Endothelial cell of umbilical vein (primary cell): ENCODE results near the gene FBXL13. TPM values are rescaled to one million over a fixed set of nuclear protein-coding genes. Genes with fewer than 3 reads are reported as not detected.

Experiments used
- BruUV-seq: library from RNA; stranded (reverse); fragments of 400-500 nt; replicated peaks from 2 replicates; lab custom pipeline; 2021; lab: Mats Ljungman, UMichigan
- CTCF ChIA-PET: fragments of 300-600, 350-600 bp; sonication (Branson Sonifier 250); formaldehyde crosslinking; loops from one replicate; lab custom pipeline; 2021; ENCODE audit warnings: antibody characterized with exemption, inconsistent platforms; lab: Charles Lee
- POLR2A ChIA-PET: fragments of 300-600, 350-600 bp; sonication (Branson Sonifier 250); formaldehyde crosslinking; loops from one replicate; lab custom pipeline; 2021; ENCODE audit warnings: antibody characterized with exemption, inconsistent platforms; lab: Charles Lee
- DNase-seq: peaks from one replicate; pipeline ENCODE4 v3.0.0-alpha.2; 2011; ENCODE audit warnings: low read depth, low spot score
- FAIRE-seq: peaks from 2 replicates; lab custom pipeline; 2011; peaks lifted over from hg19 to GRCh38; lab: Jason Lieb, UNC
- H2AFZ ChIP-seq: 2 replicates; pipeline ENCODE4 v1.6.0; 2012; ENCODE audit warnings: low read depth, low read length, control low read depth, inconsistent platforms
- H3K27ac ChIP-seq: 2 replicates; pipeline ENCODE4 v1.5.1; 2011; ENCODE audit warnings: low read depth, mild to moderate bottlenecking, control low read depth, low read length, moderate library complexity; ENCODE audit not compliant: insufficient read depth
- H3K27me3 ChIP-seq, 2 experiments: 2 replicates each; pipeline versions ENCODE4 v1.6.0 to v1.6.1; 2011; ENCODE audit warnings: low read length in 2 of 2, mixed read lengths in 1 of 2; ENCODE audit not compliant: control insufficient read depth in 2 of 2, insufficient read depth in 2 of 2
- H3K36me3 ChIP-seq, 2 experiments: 2 replicates in 1 of 2; 3 replicates in 1 of 2; pipeline ENCODE4 v1.5.1; 2011; ENCODE audit warnings: low read length in 2 of 2, mild to moderate bottlenecking in 1 of 2, moderate library complexity in 1 of 2; ENCODE audit not compliant: control insufficient read depth in 2 of 2, insufficient read depth in 2 of 2; ENCODE audit errors: extremely low read depth in 1 of 2
- H3K4me1 ChIP-seq: 3 replicates; pipeline ENCODE4 v1.5.1; 2011; ENCODE audit warnings: mild to moderate bottlenecking, low read length; ENCODE audit not compliant: control insufficient read depth, insufficient read depth; ENCODE audit errors: extremely low read depth
- H3K4me2 ChIP-seq: 2 replicates; pipeline ENCODE4 v1.6.1; 2011; ENCODE audit warnings: low read length, control low read depth, mixed read lengths; ENCODE audit not compliant: insufficient read depth
- H3K4me3 ChIP-seq, 3 experiments: fragments of 200-600 bp in 1 of 3; sonication (generic), shearing (Covaris generic) in 1 of 3; replicated peaks in 1 of 3; 2 replicates each; pipeline ENCODE4 v1.5.1; 2011 to 2016; ENCODE audit warnings: control low read depth in 3 of 3, low read length in 3 of 3, mild to moderate bottlenecking in 2 of 3, inconsistent platforms in 1 of 3, low read depth in 1 of 3, moderate library complexity in 1 of 3; ENCODE audit not compliant: insufficient read depth in 1 of 3
- H3K79me2 ChIP-seq: 2 replicates; pipeline ENCODE4 v1.6.0; 2012; ENCODE audit warnings: low read length, inconsistent platforms; ENCODE audit not compliant: control insufficient read depth, insufficient read depth
- H3K9ac ChIP-seq: replicated peaks from 2 replicates; pipeline ENCODE3; 2011; ENCODE audit warnings: low read length, control low read depth; ENCODE audit not compliant: insufficient read depth; ENCODE audit errors: extremely low read depth
- H3K9me1 ChIP-seq: replicated peaks from 3 replicates; pipeline ENCODE4 v1.6.0; 2011; ENCODE audit warnings: mild to moderate bottlenecking, low read length; ENCODE audit not compliant: control insufficient read depth, insufficient read depth; ENCODE audit errors: extremely low read depth
- H3K9me3 ChIP-seq: replicated peaks from 2 replicates; pipeline ENCODE4 v1.5.1; 2012; ENCODE audit warnings: low read length, inconsistent platforms; ENCODE audit not compliant: control insufficient read depth, insufficient read depth
- H4K20me1 ChIP-seq: replicated peaks from 2 replicates; pipeline ENCODE3; 2011; ENCODE audit warnings: mild to moderate bottlenecking, low read length; ENCODE audit not compliant: control insufficient read depth, insufficient read depth; ENCODE audit errors: extremely low read depth
- CTCF ChIP-seq, 2 donors: IDR thresholded peaks; 1 replicate in 1 of 2; 2 replicates in 1 of 2; pipeline ENCODE4 v1.5.1; 2011; ENCODE audit warnings: low read length in 2 of 2, mild to moderate bottlenecking in 2 of 2, moderate library complexity in 2 of 2, control low read depth in 1 of 2, inconsistent platforms in 1 of 2, low read depth in 1 of 2; ENCODE audit not compliant: insufficient read depth in 1 of 2; ENCODE audit errors: extremely low read depth in 1 of 2
- EZH2 ChIP-seq: IDR thresholded peaks from 2 replicates; pipeline ENCODE4 v1.6.1; 2012; ENCODE audit warnings: borderline replicate concordance, low read depth, mild to moderate bottlenecking, moderate library complexity, low read length, inconsistent platforms; ENCODE audit not compliant: severe bottlenecking
- FOS ChIP-seq: IDR thresholded peaks from 2 replicates; pipeline ENCODE4 v1.6.1; 2011; ENCODE audit warnings: mild to moderate bottlenecking, low read length, moderate library complexity, borderline replicate concordance; ENCODE audit not compliant: insufficient read depth
- GATA2 ChIP-seq: IDR thresholded peaks from 2 replicates; pipeline ENCODE4 v1.7.0; 2011; ENCODE audit warnings: low read depth, mild to moderate bottlenecking, moderate library complexity, mixed read lengths, low read length; ENCODE audit not compliant: insufficient read length, insufficient read depth
- JUN ChIP-seq: IDR thresholded peaks from 2 replicates; pipeline ENCODE4 v1.6.1; 2011; ENCODE audit warnings: borderline replicate concordance, low read depth; ENCODE audit not compliant: insufficient read length, insufficient read depth
- MYC ChIP-seq: IDR thresholded peaks from one replicate; pipeline ENCODE4 v1.6.1; 2011; ENCODE audit warnings: mild to moderate bottlenecking, low read depth, low read length
- POLR2A ChIP-seq: IDR thresholded peaks from 2 replicates; pipeline ENCODE4 v1.6.1; 2012; ENCODE audit warnings: low read depth, mild to moderate bottlenecking, control low read depth, low read length
- POLR2AphosphoS5 ChIP-seq: IDR thresholded peaks from 2 replicates; pipeline ENCODE4 v1.6.1; 2012; ENCODE audit warnings: low read depth, mild to moderate bottlenecking, control low read depth, low read length, moderate library complexity; ENCODE audit not compliant: insufficient read depth
- dilution Hi-C: fragments of 300-500 bp; cut with MboI; formaldehyde crosslinking; loops from one replicate; pipeline ENCODE4 v1.15.0; 2019; ENCODE audit warnings: low sequenced_read_pairs; ENCODE audit not compliant: extremely low pct_ligation_motif_present
- intact Hi-C: fragments of 100-400 bp; cut with micrococcal nuclease; formaldehyde crosslinking; loops from one replicate; pipeline ENCODE4 v1.10.0; 2022
- polyA plus RNA-seq, 4 experiments: library from polyadenylated mRNA; depleted of rRNA in 3 of 4; stranded (reverse) in 3 of 4; unstranded in 1 of 4; fragments of >200 nt; gene quantifications; 2 replicates each; pipeline versions ENCODE4 v1.2.1 to v1.2.3, GENCODE V29; 2011 to 2012; ENCODE audit warnings: missing spikeins in 1 of 4
- total RNA-seq: library from RNA; stranded (reverse); gene quantifications from 2 replicates; pipeline ENCODE4 v1.2.3, GENCODE V29; 2021
- TF ChIP-seq, protein P1 (sequence below): IDR thresholded peaks from 2 replicates; pipeline ENCODE4 v1.6.1; 2011; ENCODE audit not compliant: insufficient read depth, insufficient read length

Gene FBXL13
- total and polyA plus RNA-seq, 2 donors (not counting 3 experiments of a cell fraction or from before 2014, with no cell fraction given), result 3.9 to 4.6 TPM

- H3K9me1 ChIP-seq, result no peaks in the 10 kb centered on the region
- no peak overlapping the region for H2AFZ ChIP-seq
- H3K4me2 ChIP-seq, result no peak overlapping the region
- H3K27ac ChIP-seq, result no peak overlapping the region
- no peaks in the 10 kb centered on the region for H4K20me1 ChIP-seq
- dilution Hi-C loops, result no loop called here
- no peaks in the 10 kb centered on the region for H3K79me2 ChIP-seq
- POLR2A ChIA-PET, result no interaction called here
- peaks cover 0 to 3% of the 10 kb centered on the region in 2 experiments for H3K36me3 ChIP-seq
- TF ChIP-seq, protein P1, sequence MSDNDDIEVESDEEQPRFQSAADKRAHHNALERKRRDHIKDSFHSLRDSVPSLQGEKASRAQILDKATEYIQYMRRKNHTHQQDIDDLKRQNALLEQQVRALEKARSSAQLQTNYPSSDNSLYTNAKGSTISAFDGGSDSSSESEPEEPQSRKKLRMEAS, result no peak
- no peak for TF ChIP-seq FOS
- TF ChIP-seq CTCF (IDR thresholded peaks at IDR 0.05; ENCODE audit: extremely low read depth in 1 of 2, insufficient read depth in 1 of 2, low read depth in 1 of 2, low read length in 2 of 2), result no peak
- no peak for TF ChIP-seq GATA2
- TF ChIP-seq POLR2A, result no peak
- no peak for TF ChIP-seq EZH2
- TF ChIP-seq POLR2AphosphoS5, result no peak
- TF ChIP-seq MYC, result no peak
- TF ChIP-seq JUN, result no peak
- H3K9me3 ChIP-seq, result no peaks in the 10 kb centered on the region
- DNase-seq (no peak), FAIRE-seq (no peak)
- H3K27me3 ChIP-seq, result no peaks in the 10 kb centered on the region
- H3K4me3 ChIP-seq, result no peak overlapping the region
- no TSS peak for BruUV-seq
- H3K9ac ChIP-seq, result no peak overlapping the region
- CTCF ChIA-PET, result no interaction called here
- intact Hi-C loops, result no loop called here
- no peaks in the 10 kb centered on the region for H3K4me1 ChIP-seq
Measured at GRCh38 chr7:103115771-103116170, 41.2 kb upstream of the FBXL13 start.
